H1 (cell line): ENCODE measurements around the gene TTYH2. TPM values are rescaled to one million over a fixed set of nuclear protein-coding genes. Genes with fewer than 3 reads are reported as not detected.

Experiments used
- EP300 ChIP-seq, 2 experiments: IDR thresholded peaks; 1 replicate in 1 of 2; 2 replicates in 1 of 2; pipeline ENCODE4 v1.6.1; 2011 to 2012; ENCODE audit warnings: low read depth in 2 of 2, low read length in 2 of 2, mild to moderate bottlenecking in 2 of 2, borderline replicate concordance in 1 of 2, inconsistent platforms in 1 of 2, moderate library complexity in 1 of 2
- RBBP5 ChIP-seq: IDR thresholded peaks from 2 replicates; pipeline ENCODE4 v1.7.1; 2012; ENCODE audit warnings: low read depth, mild to moderate bottlenecking, inconsistent platforms, low read length, moderate library complexity, borderline replicate concordance
- SAP30 ChIP-seq: fragments of 300-600 bp; sonication (generic); IDR thresholded peaks from 2 replicates; pipeline ENCODE4 v1.7.1; 2012; ENCODE audit warnings: low read length, moderate library complexity, mild to moderate bottlenecking, inconsistent platforms; ENCODE audit not compliant: insufficient read depth, insufficient replicate concordance
- SRF ChIP-seq: IDR thresholded peaks from 2 replicates; pipeline ENCODE4 v1.6.1; 2011; ENCODE audit warnings: mild to moderate bottlenecking, low read depth, low read length, moderate library complexity
- polyA plus RNA-seq, 7 experiments: library from polyadenylated mRNA; depleted of rRNA in 3 of 7; stranded (reverse) in 5 of 7; unstranded in 2 of 7; fragments of >200 nt in 5 of 7; fragments of 200-250 nt in 2 of 7; gene quantifications; 1 replicate in 5 of 7; 2 replicates in 1 of 7; 4 replicates in 1 of 7; pipeline versions ENCODE4 v1.2.1 to v1.2.3, GENCODE V29; 2011 to 2013; ENCODE audit warnings: missing spikeins in 2 of 7, mixed read lengths in 2 of 7
- total RNA-seq: library from RNA; stranded (reverse); fragmentation: NEBNext Ultra II Directional; extraction: Animal tissue kit (Norgen Biotek cat#: 25700); gene quantifications from 2 replicates; pipeline ENCODE4 v1.2.1, GENCODE V29; 2021
- TF ChIP-seq, protein P1 (sequence below): IDR thresholded peaks from 2 replicates; pipeline ENCODE4 v1.6.1; 2011; ENCODE audit warnings: low read depth, mild to moderate bottlenecking, low read length; ENCODE audit not compliant: insufficient read depth

Gene TTYH2
- total and polyA plus RNA-seq, 2 of the 8 experiments (the other 6 are each of a cell fraction or from before 2014, with no cell fraction given) = 3.2 to 9.2 TPM

GRCh38 chr17:74170924-74171323 is 42.4 kb upstream of the TTYH2 start (continued):
- TF ChIP-seq EP300 (IDR thresholded peaks at IDR 0.05; ENCODE audit: borderline replicate concordance in 1 of 2, low read depth in 2 of 2, low read length in 2 of 2) = no peak
- TF ChIP-seq SRF = no peak
- TF ChIP-seq, protein P1, sequence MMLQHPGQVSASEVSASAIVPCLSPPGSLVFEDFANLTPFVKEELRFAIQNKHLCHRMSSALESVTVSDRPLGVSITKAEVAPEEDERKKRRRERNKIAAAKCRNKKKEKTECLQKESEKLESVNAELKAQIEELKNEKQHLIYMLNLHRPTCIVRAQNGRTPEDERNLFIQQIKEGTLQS = no peak
- TF ChIP-seq SAP30 = no peak
- TF ChIP-seq RBBP5 = no peak
- TF ChIP-seq, all 59 proteins: peak for 0
